Cardiac muscle cell (in vitro differentiated cells and primary cell): ENCODE measurements around the gene HS6ST3. TPM values are rescaled to one million over a fixed set of nuclear protein-coding genes. Genes with fewer than 3 reads are reported as not detected.

Experiments used
- DNase-seq, 2 donors: peaks; one replicate each; pipeline versions ENCODE4 v3.0.0 to v3.0.0-alpha.2; 2010 to 2017; ENCODE audit warnings: low read depth in 1 of 2, low spot score in 1 of 2
- H3K27ac ChIP-seq: fragments of 200-600 bp; sonication (generic); 2 replicates; pipeline ENCODE4 v1.5.1; 2016
- H3K27me3 ChIP-seq: fragments of 200-600 bp; sonication (generic); 2 replicates; pipeline ENCODE4 v1.6.0; 2016; ENCODE audit warnings: control low read depth
- H3K36me3 ChIP-seq: fragments of 200-600 bp; sonication (generic); 2 replicates; pipeline ENCODE4 v1.5.1; 2016; ENCODE audit warnings: control low read depth
- H3K4me1 ChIP-seq: fragments of 200-600 bp; sonication (generic); 2 replicates; pipeline ENCODE4 v1.8.1; 2017; ENCODE audit warnings: low read depth, mild to moderate bottlenecking, mixed run types
- H3K4me3 ChIP-seq: fragments of 200-600 bp; sonication (generic); 2 replicates; pipeline ENCODE4 v1.5.1; 2016; ENCODE audit warnings: mild to moderate bottlenecking
- H3K9me3 ChIP-seq: fragments of 200-600 bp; sonication (generic); 2 replicates; pipeline ENCODE4 v1.5.1; 2017; ENCODE audit warnings: low read depth, mild to moderate bottlenecking, control low read depth
- polyA plus RNA-seq: library from polyadenylated mRNA; unstranded; fragments of >200 nt; fragmentation: Nextera tagmentation; extraction: Ambion mirVana; gene quantifications from 2 replicates; pipeline ENCODE4 v1.2.1, GENCODE V29; 2016
- total RNA-seq: library from RNA; depleted of rRNA; stranded (reverse); fragments of >200 nt; gene quantifications from 2 replicates; pipeline ENCODE4 v1.2.3, GENCODE V29; 2016
- TF ChIP-seq, protein P1 (sequence below): IDR thresholded peaks from 2 replicates; pipeline ENCODE4 v1.5.1; 2012; ENCODE audit warnings: low read depth, mild to moderate bottlenecking, low read length

HS6ST3 gene
- total and polyA plus RNA-seq, 2 experiments from 2014 or later, result 0.38 to 0.39 TPM

DNA sequence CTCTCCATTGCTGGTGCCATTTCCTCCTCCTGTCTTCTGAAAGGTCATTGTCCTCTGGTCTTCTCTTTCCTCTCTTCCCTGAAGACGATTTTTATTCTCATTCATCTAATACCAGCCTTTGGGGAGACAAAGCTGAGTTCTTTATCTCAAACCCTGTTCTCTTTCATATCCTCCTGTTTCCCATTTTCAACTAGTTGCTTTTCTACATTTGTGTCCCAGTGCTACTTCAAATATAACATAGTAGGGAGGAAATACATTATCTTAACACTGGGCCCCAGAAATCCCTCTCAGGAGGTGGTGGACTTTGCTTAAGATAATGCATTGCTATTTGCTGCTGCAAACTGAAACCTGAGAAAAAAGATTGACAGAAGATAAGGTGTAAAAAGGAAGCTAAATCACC is 159.1 kb downstream of the HS6ST3 start:
- no peaks in the 10 kb centered on the region for H3K9me3 ChIP-seq
- H3K4me1 ChIP-seq, result no peaks in the 10 kb centered on the region
- no peaks in the 10 kb centered on the region for H3K27me3 ChIP-seq
- TF ChIP-seq, protein P1, sequence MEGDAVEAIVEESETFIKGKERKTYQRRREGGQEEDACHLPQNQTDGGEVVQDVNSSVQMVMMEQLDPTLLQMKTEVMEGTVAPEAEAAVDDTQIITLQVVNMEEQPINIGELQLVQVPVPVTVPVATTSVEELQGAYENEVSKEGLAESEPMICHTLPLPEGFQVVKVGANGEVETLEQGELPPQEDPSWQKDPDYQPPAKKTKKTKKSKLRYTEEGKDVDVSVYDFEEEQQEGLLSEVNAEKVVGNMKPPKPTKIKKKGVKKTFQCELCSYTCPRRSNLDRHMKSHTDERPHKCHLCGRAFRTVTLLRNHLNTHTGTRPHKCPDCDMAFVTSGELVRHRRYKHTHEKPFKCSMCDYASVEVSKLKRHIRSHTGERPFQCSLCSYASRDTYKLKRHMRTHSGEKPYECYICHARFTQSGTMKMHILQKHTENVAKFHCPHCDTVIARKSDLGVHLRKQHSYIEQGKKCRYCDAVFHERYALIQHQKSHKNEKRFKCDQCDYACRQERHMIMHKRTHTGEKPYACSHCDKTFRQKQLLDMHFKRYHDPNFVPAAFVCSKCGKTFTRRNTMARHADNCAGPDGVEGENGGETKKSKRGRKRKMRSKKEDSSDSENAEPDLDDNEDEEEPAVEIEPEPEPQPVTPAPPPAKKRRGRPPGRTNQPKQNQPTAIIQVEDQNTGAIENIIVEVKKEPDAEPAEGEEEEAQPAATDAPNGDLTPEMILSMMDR, result no peak
- no peaks in the 10 kb centered on the region for H3K36me3 ChIP-seq
- H3K4me3 ChIP-seq, result no peak overlapping the region
- H3K27ac ChIP-seq, result no peak overlapping the region
- DNase-seq, result no peak

DNA sequence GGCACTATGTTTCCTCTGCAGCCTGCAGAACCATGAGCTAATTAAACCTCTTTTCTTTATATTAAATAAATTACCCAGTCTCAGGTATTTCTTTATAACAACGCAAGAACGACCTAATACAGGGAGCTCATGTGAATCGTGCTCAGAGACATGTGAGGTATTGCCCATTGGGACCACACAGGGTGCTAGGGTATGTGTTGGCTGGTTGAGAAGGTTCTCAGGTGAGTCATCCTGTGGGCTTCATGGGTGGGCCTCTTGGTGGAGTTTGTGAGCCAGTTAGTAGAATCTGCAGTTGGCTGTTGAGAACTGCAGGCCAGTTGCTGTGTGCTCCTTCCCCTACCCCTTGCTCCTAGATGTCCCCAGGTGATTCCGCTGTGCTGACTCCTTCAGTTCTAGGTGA is 163.0 kb downstream of the HS6ST3 start:
- Histone ChIP-seq H3K4me1 (no peaks in the 10 kb centered on the region), H3K36me3 (no peaks in the 10 kb centered on the region), H3K9me3 (no peaks in the 10 kb centered on the region), H3K4me3 (no peak overlapping the region), H3K27ac (no peak overlapping the region), H3K27me3 (no peaks in the 10 kb centered on the region)
- TF ChIP-seq, protein P1, result no peak
- DNase-seq, result no peak

DNA sequence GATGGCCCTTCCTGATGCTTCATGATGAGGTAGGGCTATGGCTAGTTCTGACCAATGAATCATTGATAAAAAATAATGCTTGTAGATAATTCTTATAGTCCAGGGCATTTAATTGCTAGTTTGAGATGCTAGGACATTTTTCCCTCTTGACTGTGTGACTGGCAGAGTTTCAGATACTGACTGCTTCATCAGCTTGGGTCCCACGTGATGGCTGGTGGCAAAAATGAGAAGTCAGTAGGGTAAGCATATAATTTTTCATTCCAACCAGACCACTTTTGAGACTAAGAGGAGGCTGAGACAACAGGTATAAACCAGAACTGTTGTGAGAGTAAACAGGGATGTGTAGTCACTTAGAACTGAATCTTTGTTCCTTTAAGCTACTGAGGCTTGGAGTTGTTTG is 183.3 kb downstream of the HS6ST3 start:
- no peaks in the 10 kb centered on the region for H3K4me1 ChIP-seq
- TF ChIP-seq, protein P1, result no peak
- no peaks in the 10 kb centered on the region for H3K9me3 ChIP-seq

DNA sequence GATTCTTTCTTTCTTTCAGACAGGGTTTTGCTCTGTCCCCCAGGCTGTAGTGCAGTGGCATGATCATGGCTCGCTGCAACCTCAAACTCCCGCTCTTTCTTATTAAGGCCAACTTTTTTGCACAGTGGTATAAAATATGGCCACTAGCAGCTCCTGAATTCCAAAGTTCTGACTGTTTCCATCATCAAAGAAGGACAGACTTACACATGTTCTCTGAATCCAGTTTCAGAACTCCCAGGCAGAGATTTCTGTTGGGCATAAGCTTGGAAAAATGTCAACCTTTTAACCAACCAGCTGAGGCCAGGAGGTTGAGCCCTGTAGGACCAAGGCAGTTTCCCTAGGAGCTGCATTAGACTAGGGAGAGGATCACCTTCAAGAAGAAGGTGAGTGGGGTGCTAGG is 184.1 kb downstream of the HS6ST3 start:
- no peak for DNase-seq
- Histone ChIP-seq H3K27me3 (no peaks in the 10 kb centered on the region), H3K27ac (no peak overlapping the region), H3K9me3 (no peaks in the 10 kb centered on the region), H3K4me3 (no peak overlapping the region), H3K4me1 (no peaks in the 10 kb centered on the region), H3K36me3 (no peaks in the 10 kb centered on the region)
- TF ChIP-seq, protein P1, result no peak

More for the DNA sequence above, 183.3 kb downstream of the HS6ST3 start:
- Histone ChIP-seq H3K4me3 (no peak overlapping the region), H3K36me3 (no peaks in the 10 kb centered on the region), H3K27ac (no peak overlapping the region), H3K27me3 (no peaks in the 10 kb centered on the region)
- no peak for DNase-seq

DNA sequence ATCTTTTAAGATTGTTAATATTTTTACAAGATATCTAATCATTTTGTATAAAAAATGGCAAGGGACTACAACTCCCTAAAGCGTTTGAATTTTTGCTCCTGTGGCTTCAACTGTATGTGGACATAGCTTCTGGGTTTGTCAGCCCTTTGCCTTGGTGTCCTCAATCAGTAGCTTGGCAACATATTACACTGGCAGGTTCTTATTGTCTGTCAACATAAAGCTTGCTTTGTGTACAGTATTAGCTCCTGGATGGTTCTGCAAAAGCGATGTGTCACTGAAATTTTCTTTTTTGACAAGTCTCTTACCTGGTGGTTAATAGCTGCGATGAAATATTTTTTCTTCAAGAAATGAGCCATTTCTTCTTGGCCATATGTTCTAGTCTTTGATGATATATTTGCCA is 190.0 kb downstream of the HS6ST3 start:
- Histone ChIP-seq H3K4me1 (peaks cover 3% of the 10 kb centered on the region), H3K4me3 (no peak overlapping the region), H3K27me3 (no peaks in the 10 kb centered on the region), H3K27ac (no peak overlapping the region), H3K9me3 (no peaks in the 10 kb centered on the region), H3K36me3 (no peaks in the 10 kb centered on the region)
- TF ChIP-seq, protein P1, result no peak
- no peak for DNase-seq

DNA sequence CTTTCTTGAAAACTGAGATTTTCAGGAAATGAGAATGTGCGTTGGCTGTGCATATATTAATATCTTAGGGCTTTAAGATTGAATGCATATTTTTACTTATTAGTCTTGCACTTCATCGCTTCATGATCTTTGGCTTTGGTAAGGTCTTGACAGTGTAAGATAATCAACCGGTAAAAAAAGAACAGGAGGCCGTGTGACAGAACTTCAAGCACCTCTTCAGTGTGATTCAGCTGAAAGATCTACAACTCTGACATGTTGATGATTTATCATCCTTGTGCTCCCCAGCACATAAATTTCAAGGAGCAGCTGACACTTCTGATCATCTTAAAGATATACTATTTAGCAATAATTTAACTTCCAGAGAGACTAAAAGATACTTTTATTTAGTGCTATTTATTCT is 195.1 kb downstream of the HS6ST3 start:
- Histone ChIP-seq H3K9me3 (no peaks in the 10 kb centered on the region), H3K4me3 (no peak overlapping the region), H3K36me3 (no peaks in the 10 kb centered on the region), H3K4me1 (peaks cover 17% of the 10 kb centered on the region), H3K27ac (no peak overlapping the region), H3K27me3 (no peaks in the 10 kb centered on the region)
- TF ChIP-seq, protein P1, result no peak
- DNase-seq, result no peak
